ENCODE measurements around the gene SIVA1. TPM values are rescaled to one million over a fixed set of nuclear protein-coding genes. Genes with fewer than 3 reads are reported as not detected.

The SIVA1 gene
- total RNA-seq, 1 donor from 2014 or later, result 47.9 TPM

DNA sequence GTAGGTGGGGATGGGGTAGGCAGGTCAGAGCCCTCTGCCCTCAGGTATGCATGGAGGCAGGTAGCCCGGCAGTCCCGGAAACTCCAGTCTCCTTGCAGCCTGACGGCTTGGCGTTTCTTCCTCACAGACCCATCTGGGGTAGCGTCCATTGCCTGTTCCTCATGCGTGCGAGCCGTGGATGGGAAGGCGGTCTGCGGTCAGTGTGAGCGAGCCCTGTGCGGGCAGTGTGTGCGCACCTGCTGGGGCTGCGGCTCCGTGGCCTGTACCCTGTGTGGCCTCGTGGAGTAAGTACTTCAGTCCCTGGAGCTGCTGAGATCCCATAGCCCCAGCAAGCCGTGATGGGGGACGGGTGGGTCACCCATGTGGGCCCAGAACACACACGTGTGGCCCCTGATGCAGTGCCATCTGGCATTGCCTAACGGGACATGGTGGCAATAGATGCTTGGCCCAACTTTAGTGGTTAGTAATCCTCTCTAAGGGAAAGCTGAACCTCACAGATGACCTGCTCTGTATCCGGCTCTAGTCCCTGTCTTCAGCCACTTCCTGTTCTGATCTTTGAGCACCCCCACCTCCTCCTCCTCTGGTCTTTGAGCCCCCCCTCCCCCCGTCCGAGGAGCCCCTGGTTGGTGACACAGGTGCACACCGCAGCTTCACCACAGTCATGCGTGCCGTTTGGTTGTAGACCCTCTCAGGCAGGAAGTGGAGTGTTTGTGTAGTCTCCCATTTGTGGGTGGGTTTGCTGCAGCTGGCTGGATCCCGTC, 3.7 kb downstream of the SIVA1 start:
- Mint-ChIP-seq H3K27me3 (no peaks in the 10 kb centered on the region), H3K4me1 (peaks cover 32% of the 10 kb centered on the region), H3K4me3 (no peak overlapping the region), H3K36me3 (ENCODE audit: low read depth) (peaks cover 71% of the 10 kb centered on the region), H3K27ac (no peak overlapping the region), H3K9me3 (no peaks in the 10 kb centered on the region)
- DNase-seq (no peak), ATAC-seq (ENCODE audit: low read depth) (no peak)
- ChIA-PET POLR2A (no interaction called here), CTCF (no interaction called here)
- intact Hi-C loops (cut with micrococcal nuclease), result no loop called here
- TF ChIP-seq, protein P1, sequence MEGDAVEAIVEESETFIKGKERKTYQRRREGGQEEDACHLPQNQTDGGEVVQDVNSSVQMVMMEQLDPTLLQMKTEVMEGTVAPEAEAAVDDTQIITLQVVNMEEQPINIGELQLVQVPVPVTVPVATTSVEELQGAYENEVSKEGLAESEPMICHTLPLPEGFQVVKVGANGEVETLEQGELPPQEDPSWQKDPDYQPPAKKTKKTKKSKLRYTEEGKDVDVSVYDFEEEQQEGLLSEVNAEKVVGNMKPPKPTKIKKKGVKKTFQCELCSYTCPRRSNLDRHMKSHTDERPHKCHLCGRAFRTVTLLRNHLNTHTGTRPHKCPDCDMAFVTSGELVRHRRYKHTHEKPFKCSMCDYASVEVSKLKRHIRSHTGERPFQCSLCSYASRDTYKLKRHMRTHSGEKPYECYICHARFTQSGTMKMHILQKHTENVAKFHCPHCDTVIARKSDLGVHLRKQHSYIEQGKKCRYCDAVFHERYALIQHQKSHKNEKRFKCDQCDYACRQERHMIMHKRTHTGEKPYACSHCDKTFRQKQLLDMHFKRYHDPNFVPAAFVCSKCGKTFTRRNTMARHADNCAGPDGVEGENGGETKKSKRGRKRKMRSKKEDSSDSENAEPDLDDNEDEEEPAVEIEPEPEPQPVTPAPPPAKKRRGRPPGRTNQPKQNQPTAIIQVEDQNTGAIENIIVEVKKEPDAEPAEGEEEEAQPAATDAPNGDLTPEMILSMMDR (IDR thresholded peaks at IDR 0.05), result no peak

DNA sequence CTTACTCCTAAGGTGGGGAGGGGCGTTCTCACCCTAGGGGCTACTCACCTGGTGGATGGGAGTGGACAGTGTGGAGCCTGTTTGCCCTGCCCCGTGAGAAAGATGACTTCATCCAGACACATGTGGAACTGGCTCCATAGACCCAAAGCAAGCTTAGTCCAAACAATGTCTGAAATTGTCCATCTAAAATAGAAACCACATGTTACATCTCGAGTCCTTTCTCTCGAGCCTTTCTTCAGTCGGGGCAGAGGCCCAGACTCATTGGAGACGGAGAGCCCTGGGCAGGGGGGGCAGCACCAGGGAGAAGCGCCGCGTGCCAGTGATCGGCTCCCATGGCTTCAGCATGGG, 4.3 kb downstream of the SIVA1 start:
- TF ChIP-seq, protein P1 (IDR thresholded peaks at IDR 0.05), result no peak
- Mint-ChIP-seq H3K4me3 (no peak overlapping the region), H3K27ac (no peak overlapping the region), H3K4me1 (peaks cover 32% of the 10 kb centered on the region), H3K9me3 (no peaks in the 10 kb centered on the region), H3K27me3 (no peaks in the 10 kb centered on the region), H3K36me3 (ENCODE audit: low read depth) (peaks cover 74% of the 10 kb centered on the region)
- intact Hi-C loops (cut with micrococcal nuclease), result no loop called here
- CTCF ChIA-PET, result no interaction called here
- DNase-seq, result no peak
- ATAC-seq (ENCODE audit: low read depth), result no peak
- POLR2A ChIA-PET, result no interaction called here

DNA sequence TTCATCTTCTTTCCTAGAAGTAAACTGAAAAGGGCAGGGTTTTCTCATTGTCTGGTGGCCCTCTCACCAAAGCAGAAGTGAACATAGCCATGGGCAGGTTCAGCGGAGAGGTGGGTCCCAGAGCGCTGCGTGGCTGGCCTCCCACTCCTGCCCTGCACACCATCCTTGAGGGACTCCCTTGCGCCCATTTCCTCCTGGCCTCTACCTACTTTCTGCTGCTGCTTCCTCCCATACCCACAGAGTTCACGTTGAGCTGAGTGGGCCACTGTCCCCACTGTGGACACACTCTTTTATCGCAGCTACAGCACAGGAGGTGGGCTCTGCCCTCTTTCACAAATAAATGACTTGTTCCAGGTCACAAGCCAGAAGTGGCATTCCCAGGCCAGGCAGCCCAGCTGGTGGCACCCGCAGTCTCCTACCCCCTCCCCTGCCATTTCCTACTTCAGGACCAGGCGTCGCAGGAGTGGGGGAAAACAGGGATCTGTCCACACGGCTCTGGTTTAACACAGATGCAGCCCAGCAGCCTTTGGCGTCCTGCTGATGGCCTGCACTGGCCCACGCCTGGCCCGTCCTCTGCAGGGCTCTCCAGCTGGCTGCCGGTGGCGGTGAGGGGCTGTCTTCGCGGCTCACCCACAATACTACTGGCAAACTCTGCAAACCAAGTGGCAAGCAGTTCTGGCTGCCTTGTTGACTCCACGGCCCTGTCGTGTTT, 4.9 kb downstream of the SIVA1 start:
- no peak overlapping the region for H3K4me3 Mint-ChIP-seq
- no peak overlapping the region for H3K27ac Mint-ChIP-seq
- CTCF ChIA-PET, result no interaction called here
- DNase-seq (no peak), ATAC-seq (ENCODE audit: low read depth) (no peak)
- peaks cover 26% of the 10 kb centered on the region for H3K4me1 Mint-ChIP-seq
- no peaks in the 10 kb centered on the region for H3K27me3 Mint-ChIP-seq
- TF ChIP-seq, protein P1 (IDR thresholded peaks at IDR 0.05), result no peak
- H3K36me3 Mint-ChIP-seq (ENCODE audit: low read depth), result peaks cover 74% of the 10 kb centered on the region
- H3K9me3 Mint-ChIP-seq, result no peaks in the 10 kb centered on the region
- POLR2A ChIA-PET, result interaction anchor here (0.6 kb wide), 1 partner anchor 228 kb away, joined by 3 read pairs; the partner anchor contains the start of gene CLBA1
- intact Hi-C loops (cut with micrococcal nuclease), result no loop called here

DNA sequence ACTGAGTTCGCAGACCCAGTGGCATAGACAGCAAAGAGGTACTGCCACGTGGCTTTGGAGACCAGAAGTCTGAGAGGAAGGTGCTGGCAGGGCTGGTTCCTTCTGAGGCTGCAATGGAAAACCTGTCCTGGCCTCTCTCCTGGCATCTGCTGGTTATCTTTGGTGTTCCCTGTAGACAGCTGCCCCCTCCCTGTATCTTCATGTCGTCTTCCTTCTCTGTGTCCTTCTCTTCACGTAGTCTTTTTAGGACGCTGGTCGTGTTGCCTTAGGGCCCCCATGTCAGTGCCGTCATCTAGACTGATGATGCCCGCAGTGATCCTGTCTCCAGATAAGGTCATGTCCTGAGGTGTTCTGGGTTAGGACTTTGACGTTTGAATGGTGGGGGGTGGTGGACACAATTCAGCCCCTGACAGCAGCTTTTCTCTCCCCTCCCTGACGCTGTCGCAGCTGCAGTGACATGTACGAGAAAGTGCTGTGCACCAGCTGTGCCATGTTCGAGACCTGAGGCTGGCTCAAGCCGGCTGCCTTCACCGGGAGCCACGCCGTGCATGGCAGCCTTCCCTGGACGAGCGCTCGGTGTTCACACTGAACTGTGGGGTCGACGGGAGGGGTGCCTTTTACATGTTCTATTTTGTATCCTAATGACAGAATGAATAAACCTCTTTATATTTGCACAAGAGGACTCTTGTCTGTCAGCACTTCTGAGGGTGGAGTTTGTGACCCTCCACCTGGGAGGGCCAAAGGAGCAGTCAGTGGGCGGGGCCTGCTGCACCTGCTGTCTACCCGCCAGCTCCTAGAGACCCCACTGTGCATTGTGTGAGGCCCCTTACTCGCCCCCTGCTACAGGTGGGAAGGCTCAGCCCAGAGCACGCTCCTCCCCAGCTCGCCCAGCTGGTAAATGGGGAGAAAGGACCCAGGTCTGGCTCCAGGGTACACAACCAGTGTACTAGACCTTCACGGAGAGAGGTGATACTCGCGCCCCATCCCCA, 6.3 kb downstream of the SIVA1 start:
- intact Hi-C loops (cut with micrococcal nuclease), result no loop called here
- H3K9me3 Mint-ChIP-seq, result no peaks in the 10 kb centered on the region

More for the DNA sequence above, 6.3 kb downstream of the SIVA1 start:
- no peak overlapping the region for H3K27ac Mint-ChIP-seq
- no peak for ATAC-seq (ENCODE audit: low read depth)
- no peak overlapping the region for H3K4me3 Mint-ChIP-seq
- peaks cover 14% of the 10 kb centered on the region for H3K4me1 Mint-ChIP-seq
- POLR2A ChIA-PET, result interaction anchor here (0.5 kb wide), 1 partner anchor 327 kb away, joined by 11 read pairs; no protein-coding TSS in a partner anchor
- no peaks in the 10 kb centered on the region for H3K27me3 Mint-ChIP-seq
- CTCF ChIA-PET, result no interaction called here
- peaks cover 72% of the 10 kb centered on the region for H3K36me3 Mint-ChIP-seq (ENCODE audit: low read depth)
- DNase-seq, result no peak
- TF ChIP-seq, protein P1 (IDR thresholded peaks at IDR 0.05), result no peak
